ENCODE measurements around the gene PDCD1. TPM values are rescaled to one million over a fixed set of nuclear protein-coding genes. Genes with fewer than 3 reads are reported as not detected.

The PDCD1 gene
- total RNA-seq, 1 donor from 2014 or later = not detected

GRCh38 chr2:241894056-241894641 is 35.5 kb upstream of the PDCD1 start:
- TF ChIP-seq CTCF (IDR thresholded peaks at IDR 0.05; ENCODE audit: unreplicated experiment) = no peak
- DNase-seq (ENCODE audit: low spot score, unreplicated experiment) = no peak
- H3K27me3 Mint-ChIP-seq = no peaks in the 10 kb centered on the region
- H3K27ac Mint-ChIP-seq = no peak overlapping the region
- peaks cover 2% of the 10 kb centered on the region for H3K9me3 Mint-ChIP-seq (ENCODE audit: low read depth)
- peaks cover 1% of the 10 kb centered on the region for H3K36me3 Mint-ChIP-seq (ENCODE audit: insufficient read depth)
- no peak overlapping the region for H3K4me3 Mint-ChIP-seq (ENCODE audit: low read depth)
- peaks cover 2% of the 10 kb centered on the region for H3K4me1 Mint-ChIP-seq (ENCODE audit: low read depth)

GRCh38 chr2:241893265-241893664 is 34.6 kb upstream of the PDCD1 start:
- DNase-seq (ENCODE audit: low spot score, unreplicated experiment) = no peak
- Mint-ChIP-seq H3K27me3 (no peaks in the 10 kb centered on the region), H3K9me3 (ENCODE audit: low read depth) (peaks cover 4% of the 10 kb centered on the region), H3K36me3 (ENCODE audit: insufficient read depth) (peaks cover 2% of the 10 kb centered on the region), H3K4me3 (ENCODE audit: low read depth) (no peak overlapping the region), H3K27ac (no peak overlapping the region), H3K4me1 (ENCODE audit: low read depth) (peaks cover 2% of the 10 kb centered on the region)
- no peak for TF ChIP-seq CTCF (IDR thresholded peaks at IDR 0.05; ENCODE audit: unreplicated experiment)

GRCh38 chr2:241892299-241893137 is 33.8 kb upstream of the PDCD1 start:
- DNase-seq (ENCODE audit: low spot score, unreplicated experiment) = no peak
- Mint-ChIP-seq H3K27me3 (no peaks in the 10 kb centered on the region), H3K27ac (no peak overlapping the region)

GRCh38 chr2:241891988-241892298 is 33.2 kb upstream of the PDCD1 start:
- TF ChIP-seq CTCF (IDR thresholded peaks at IDR 0.05; ENCODE audit: unreplicated experiment) = no peak
- DNase-seq (ENCODE audit: low spot score, unreplicated experiment) = no peak
- peaks cover 4% of the 10 kb centered on the region for H3K9me3 Mint-ChIP-seq (ENCODE audit: low read depth)
- H3K4me3 Mint-ChIP-seq (ENCODE audit: low read depth) = no peak overlapping the region
- H3K27me3 Mint-ChIP-seq = no peaks in the 10 kb centered on the region
- H3K36me3 Mint-ChIP-seq (ENCODE audit: insufficient read depth) = peaks cover 3% of the 10 kb centered on the region
- H3K4me1 Mint-ChIP-seq (ENCODE audit: low read depth) = peaks cover 2% of the 10 kb centered on the region
- H3K27ac Mint-ChIP-seq = no peak overlapping the region

More at GRCh38 chr2:241892299-241893137, 33.8 kb upstream of the PDCD1 start:
- Mint-ChIP-seq H3K9me3 (ENCODE audit: low read depth) (peaks cover 4% of the 10 kb centered on the region), H3K36me3 (ENCODE audit: insufficient read depth) (peaks cover 3% of the 10 kb centered on the region), H3K4me3 (ENCODE audit: low read depth) (no peak overlapping the region), H3K4me1 (ENCODE audit: low read depth) (peaks cover 2% of the 10 kb centered on the region)
- TF ChIP-seq CTCF (IDR thresholded peaks at IDR 0.05; ENCODE audit: unreplicated experiment) = no peak

GRCh38 chr2:241891315-241891987 is 32.8 kb upstream of the PDCD1 start:
- H3K4me1 Mint-ChIP-seq (ENCODE audit: low read depth) = peaks cover 2% of the 10 kb centered on the region
- H3K4me3 Mint-ChIP-seq (ENCODE audit: low read depth) = no peak overlapping the region
- peaks cover 4% of the 10 kb centered on the region for H3K9me3 Mint-ChIP-seq (ENCODE audit: low read depth)
- no peaks in the 10 kb centered on the region for H3K27me3 Mint-ChIP-seq
- H3K36me3 Mint-ChIP-seq (ENCODE audit: insufficient read depth) = peaks cover 3% of the 10 kb centered on the region
- no peak overlapping the region for H3K27ac Mint-ChIP-seq
- no peak for DNase-seq (ENCODE audit: low spot score, unreplicated experiment)
- TF ChIP-seq CTCF (IDR thresholded peaks at IDR 0.05; ENCODE audit: unreplicated experiment) = no peak

All from progenitor cell of endocrine pancreas (in vitro differentiated cells).